ENCODE measurements around the gene PIR. TPM values are rescaled to one million over a fixed set of nuclear protein-coding genes. Genes with fewer than 3 reads are reported as not detected.

Gene PIR
- total and polyA plus RNA-seq, 2 donors (not counting 1 experiment from before 2014, with no cell fraction given): 0.22 TPM; not detected in 1

- Histone ChIP-seq H3K4me1 (ENCODE audit: control insufficient read depth in 2 of 2, insufficient read depth in 2 of 2, low read length in 2 of 2) (no peaks in the 10 kb centered on the region), H2AFZ (ENCODE audit: insufficient read depth, low read depth, low read length, poor library complexity, severe bottlenecking) (no peak overlapping the region), H4K20me1 (ENCODE audit: control insufficient read depth, insufficient read depth, low read length, poor library complexity, severe bottlenecking) (no peaks in the 10 kb centered on the region), H3K79me2 (ENCODE audit: control insufficient read depth, insufficient read depth, low read length) (no peaks in the 10 kb centered on the region), H3K9ac (ENCODE audit: low read length) (no peak overlapping the region), H3K9me3 (ENCODE audit: control extremely low read depth in 1 of 3, control insufficient read depth in 2 of 3, insufficient read depth in 1 of 3, low read length in 2 of 3) (no peaks in the 10 kb centered on the region), H3K27ac (ENCODE audit: low read length in 2 of 2) (no peak overlapping the region), H3K27me3 (replicated peaks in 1 of 4; ENCODE audit: control extremely low read depth in 1 of 4, control insufficient read depth in 3 of 4, insufficient read depth in 4 of 4, low read length in 3 of 4) (no peaks in the 10 kb centered on the region), H3K4me3 (ENCODE audit: control extremely low read depth in 1 of 5, extremely low read depth in 1 of 5, insufficient read depth in 1 of 5, low read depth in 2 of 5, low read length in 4 of 5) (no peak overlapping the region), H3K4me2 (replicated peaks; ENCODE audit: low read depth, low read length, poor library complexity, severe bottlenecking) (no peak overlapping the region), H3K36me3 (replicated peaks in 1 of 2; ENCODE audit: control extremely low read depth in 1 of 2, control insufficient read depth in 1 of 2, extremely low read depth in 1 of 2, insufficient read depth in 2 of 2, low read length in 1 of 2) (no peaks in the 10 kb centered on the region)
- Mint-ChIP-seq H3K27ac (no peak overlapping the region), H3K4me1 (no peaks in the 10 kb centered on the region), H3K9me3 (ENCODE audit: insufficient read depth) (no peaks in the 10 kb centered on the region), H3K4me3 (no peak overlapping the region), H3K27me3 (peaks cover 11% of the 10 kb centered on the region)
- ChIA-PET POLR2A (no interaction called here), CTCF (no interaction called here)
- no peak for ATAC-seq (ENCODE audit: low read depth)
- no CpG with 5 or more reads among the region's 1 CpG for WGBS (ENCODE audit: insufficient coverage)
- intact Hi-C loops (cut with micrococcal nuclease): no loop called here
- TF ChIP-seq CTCF (IDR thresholded peaks at IDR 0.05) (no peak), EZH2 (IDR thresholded peaks at IDR 0.05; ENCODE audit: borderline replicate concordance, insufficient read depth, low read depth, low read length, poor library complexity, severe bottlenecking) (no peak)
- no peak for DNase-seq
These were observed 21.1 kb upstream of the PIR start for GRCh38 chrX:15514279-15514678.

GRCh38 chrX:15512401-15512965, 19.4 kb upstream of the PIR start:
- no peaks in the 10 kb centered on the region for H3K4me1 ChIP-seq (ENCODE audit: control insufficient read depth in 2 of 2, insufficient read depth in 2 of 2, low read length in 2 of 2)
- POLR2A ChIA-PET: no interaction called here
- H3K79me2 ChIP-seq (ENCODE audit: control insufficient read depth, insufficient read depth, low read length): no peaks in the 10 kb centered on the region
- no peak overlapping the region for H3K4me3 ChIP-seq (ENCODE audit: control extremely low read depth in 1 of 5, extremely low read depth in 1 of 5, insufficient read depth in 1 of 5, low read depth in 2 of 5, low read length in 4 of 5)
- H4K20me1 ChIP-seq (ENCODE audit: control insufficient read depth, insufficient read depth, low read length, poor library complexity, severe bottlenecking): no peaks in the 10 kb centered on the region
- CTCF ChIA-PET: no interaction called here
- WGBS (ENCODE audit: insufficient coverage): no CpG with 5 or more reads among the region's 4 CpGs
- no peak overlapping the region for H3K4me3 Mint-ChIP-seq
- peaks cover 11% of the 10 kb centered on the region for H3K27me3 Mint-ChIP-seq
- H3K36me3 ChIP-seq (replicated peaks in 1 of 2; ENCODE audit: control extremely low read depth in 1 of 2, control insufficient read depth in 1 of 2, extremely low read depth in 1 of 2, insufficient read depth in 2 of 2, low read length in 1 of 2): no peaks in the 10 kb centered on the region
- no peaks in the 10 kb centered on the region for H3K27me3 ChIP-seq (replicated peaks in 1 of 4; ENCODE audit: control extremely low read depth in 1 of 4, control insufficient read depth in 3 of 4, insufficient read depth in 4 of 4, low read length in 3 of 4)
- H3K9me3 Mint-ChIP-seq (ENCODE audit: insufficient read depth): no peaks in the 10 kb centered on the region
- DNase-seq: no peak
- intact Hi-C loops (cut with micrococcal nuclease): no loop called here
- no peak overlapping the region for H3K9ac ChIP-seq (ENCODE audit: low read length)
- H3K27ac Mint-ChIP-seq: no peak overlapping the region
- H3K9me3 ChIP-seq (ENCODE audit: control extremely low read depth in 1 of 3, control insufficient read depth in 2 of 3, insufficient read depth in 1 of 3, low read length in 2 of 3): no peaks in the 10 kb centered on the region
- no peak overlapping the region for H3K4me2 ChIP-seq (replicated peaks; ENCODE audit: low read depth, low read length, poor library complexity, severe bottlenecking)
- TF ChIP-seq EZH2 (IDR thresholded peaks at IDR 0.05; ENCODE audit: borderline replicate concordance, insufficient read depth, low read depth, low read length, poor library complexity, severe bottlenecking) (no peak), CTCF (IDR thresholded peaks at IDR 0.05) (no peak)
- no peak overlapping the region for H2AFZ ChIP-seq (ENCODE audit: insufficient read depth, low read depth, low read length, poor library complexity, severe bottlenecking)
- ATAC-seq (ENCODE audit: low read depth): no peak
- no peak overlapping the region for H3K27ac ChIP-seq (ENCODE audit: low read length in 2 of 2)
- no peaks in the 10 kb centered on the region for H3K4me1 Mint-ChIP-seq
